Tibial nerve (tissue), 4 donors: Measurements from ENCODE around the gene TMEM176B. TPM values are rescaled to one million over a fixed set of nuclear protein-coding genes. Genes with fewer than 3 reads are reported as not detected.

Source experiments
- DNase-seq, 2 donors: peaks; one replicate each; pipeline ENCODE4 v3.0.0-alpha.2; 2019; ENCODE audit warnings: low spot score in 2 of 2
- H3K27ac ChIP-seq, 4 donors: fragments of 200-600 bp; sonication (generic) in 3 of 4; one replicate each; pipeline ENCODE4 v1.5.1; 2017 to 2019; ENCODE audit warnings: mild to moderate bottlenecking in 1 of 4
- H3K27me3 ChIP-seq, 2 donors: fragments of 200-600 bp; sonication (generic) in 1 of 2; one replicate each; pipeline versions ENCODE4 v1.5.1 to v1.6.0; 2017 to 2019
- H3K36me3 ChIP-seq, 3 donors: fragments of 200-600 bp; sonication (generic); one replicate each; pipeline ENCODE4 v1.5.1; 2018 to 2019
- H3K4me1 ChIP-seq, 4 donors: fragments of 200-600 bp; sonication (generic) in 3 of 4; one replicate each; pipeline ENCODE4 v1.5.1; 2017 to 2019
- H3K4me3 ChIP-seq, 4 donors: fragments of 200-600 bp; sonication (generic) in 3 of 4; one replicate each; pipeline ENCODE4 v1.5.1; 2017 to 2019; ENCODE audit warnings: mild to moderate bottlenecking in 1 of 4, moderate library complexity in 1 of 4
- H3K9me3 ChIP-seq, 4 donors: fragments of 200-600 bp; sonication (generic) in 3 of 4; one replicate each; pipeline ENCODE4 v1.5.1; 2017 to 2019
- CTCF ChIP-seq, 5 experiments: fragments of 200-600 bp in 3 of 5; fragments of 450-650 bp in 2 of 5; sonication (generic) in 3 of 5; IDR thresholded peaks; one replicate each; pipeline ENCODE4 v1.5.1; 2016 to 2019; ENCODE audit warnings: antibody characterized with exemption in 5 of 5, mild to moderate bottlenecking in 3 of 5, moderate library complexity in 2 of 5
- EP300 ChIP-seq, 2 donors: sonication (generic); formaldehyde crosslinking; IDR thresholded peaks; one replicate each; pipeline ENCODE4 v1.6.1; 2017; ENCODE audit warnings: antibody characterized with exemption in 2 of 2, mild to moderate bottlenecking in 1 of 2
- POLR2A ChIP-seq, 2 donors: fragments of 450-650 bp; IDR thresholded peaks; one replicate each; pipeline ENCODE4 v1.6.1; 2017; ENCODE audit warnings: antibody characterized with exemption in 2 of 2, mild to moderate bottlenecking in 2 of 2, moderate library complexity in 2 of 2
- WGBS, 2 donors: methylation state at CpG; one replicate each; pipeline ENCODE4 v1.1.5; 2018; 5-methylcytosine and 5-hydroxymethylcytosine counted together
- total RNA-seq, 4 donors: library from RNA; depleted of rRNA; stranded (reverse); fragments of >200 nt; gene quantifications; one replicate each; pipeline ENCODE4 v1.1.0, GENCODE V29; 2016

Gene TMEM176B
- total RNA-seq = 10 to 100 TPM; 33.9 to 83.1 (median 63.2) TPM

- Histone ChIP-seq H3K36me3 (peaks cover 0 to 25% (median 0%) of the 10 kb centered on the region in 3 donors), H3K4me1 (peaks cover 0 to 22% (median 6%) of the 10 kb centered on the region in 4 donors), H3K9me3 (peaks cover 0 to 9% (median 0%) of the 10 kb centered on the region in 4 donors), H3K27ac (peak within 1 kb of the TSS; percentile 55 to 89 (median 81)), H3K27me3 (peaks cover 0 to 31% of the 10 kb centered on the region in 2 donors), H3K4me3 (peak within 1 kb of the TSS; percentile 37 to 60 (median 59))
- 5 to 11% methylated on average over 37 to 49 of the region's 75 CpGs for WGBS, 2 donors
- peak in 1 of 2 donors; percentile 8 for TF ChIP-seq POLR2A (IDR thresholded peaks at IDR 0.05)
- no peak for TF ChIP-seq CTCF (IDR thresholded peaks at IDR 0.05)
- TF ChIP-seq EP300 (IDR thresholded peaks at IDR 0.05) = no peak
- no peak for DNase-seq
Observed at GRCh38 chr7:150799741-150800580, at the start of gene TMEM176B. TSS of gene TMEM176B (minus strand) at chr7:150800364. CDS start at chr7:150796569, 3,795 bp downstream.

GRCh38 chr7:150849204-150849775 is 49.1 kb upstream of the TMEM176B start:
- H3K4me1 ChIP-seq = peaks cover 0 to 11% (median 6%) of the 10 kb centered on the region in 4 donors
- WGBS, 2 donors = 88 to 89% methylated on average over 10 of the region's 10 CpGs
- no peak overlapping the region for H3K4me3 ChIP-seq
- H3K27ac ChIP-seq = no peak overlapping the region
- no peak for TF ChIP-seq EP300 (IDR thresholded peaks at IDR 0.05)
- no peak for TF ChIP-seq POLR2A (IDR thresholded peaks at IDR 0.05)
- no peak for TF ChIP-seq CTCF (IDR thresholded peaks at IDR 0.05)
- H3K9me3 ChIP-seq = no peaks in the 10 kb centered on the region
- no peaks in the 10 kb centered on the region for H3K27me3 ChIP-seq
- DNase-seq = no peak
- no peaks in the 10 kb centered on the region for H3K36me3 ChIP-seq

GRCh38 chr7:150848561-150849115 is 48.5 kb upstream of the TMEM176B start:
- H3K9me3 ChIP-seq = no peaks in the 10 kb centered on the region
- 81 to 90% methylated on average over 3 of the region's 3 CpGs for WGBS, 2 donors
- no peak for TF ChIP-seq POLR2A (IDR thresholded peaks at IDR 0.05)
- TF ChIP-seq EP300 (IDR thresholded peaks at IDR 0.05) = no peak
- TF ChIP-seq CTCF (IDR thresholded peaks at IDR 0.05) = no peak
- peaks cover 0 to 11% (median 6%) of the 10 kb centered on the region in 4 donors for H3K4me1 ChIP-seq
- no peaks in the 10 kb centered on the region for H3K36me3 ChIP-seq
- H3K27me3 ChIP-seq = no peaks in the 10 kb centered on the region
- no peak overlapping the region for H3K27ac ChIP-seq
- DNase-seq = no peak
- H3K4me3 ChIP-seq = no peak overlapping the region

GRCh38 chr7:150848111-150848510 is 47.9 kb upstream of the TMEM176B start:
- no peak for TF ChIP-seq EP300 (IDR thresholded peaks at IDR 0.05)
- TF ChIP-seq POLR2A (IDR thresholded peaks at IDR 0.05) = no peak
- no peak for TF ChIP-seq CTCF (IDR thresholded peaks at IDR 0.05)
- Histone ChIP-seq H3K4me3 (no peak overlapping the region), H3K36me3 (no peaks in the 10 kb centered on the region), H3K4me1 (peaks cover 0 to 11% (median 6%) of the 10 kb centered on the region in 4 donors), H3K27ac (no peak overlapping the region), H3K27me3 (no peaks in the 10 kb centered on the region), H3K9me3 (peaks cover 0 to under 1% (median 0%) of the 10 kb centered on the region in 4 donors)
- no peak for DNase-seq
- WGBS, 2 donors = 86 to 94% methylated on average over 8 of the region's 8 CpGs
